Fibroblast of skin of left biceps (primary cell): ENCODE measurements around the gene MICAL1.

Experiments
- DNase-seq, 2 experiments: peaks; one replicate each; pipeline ENCODE4 v3.0.0-alpha.2; 2013; ENCODE audit warnings: low read depth in 2 of 2

Gene MICAL1

DNA sequence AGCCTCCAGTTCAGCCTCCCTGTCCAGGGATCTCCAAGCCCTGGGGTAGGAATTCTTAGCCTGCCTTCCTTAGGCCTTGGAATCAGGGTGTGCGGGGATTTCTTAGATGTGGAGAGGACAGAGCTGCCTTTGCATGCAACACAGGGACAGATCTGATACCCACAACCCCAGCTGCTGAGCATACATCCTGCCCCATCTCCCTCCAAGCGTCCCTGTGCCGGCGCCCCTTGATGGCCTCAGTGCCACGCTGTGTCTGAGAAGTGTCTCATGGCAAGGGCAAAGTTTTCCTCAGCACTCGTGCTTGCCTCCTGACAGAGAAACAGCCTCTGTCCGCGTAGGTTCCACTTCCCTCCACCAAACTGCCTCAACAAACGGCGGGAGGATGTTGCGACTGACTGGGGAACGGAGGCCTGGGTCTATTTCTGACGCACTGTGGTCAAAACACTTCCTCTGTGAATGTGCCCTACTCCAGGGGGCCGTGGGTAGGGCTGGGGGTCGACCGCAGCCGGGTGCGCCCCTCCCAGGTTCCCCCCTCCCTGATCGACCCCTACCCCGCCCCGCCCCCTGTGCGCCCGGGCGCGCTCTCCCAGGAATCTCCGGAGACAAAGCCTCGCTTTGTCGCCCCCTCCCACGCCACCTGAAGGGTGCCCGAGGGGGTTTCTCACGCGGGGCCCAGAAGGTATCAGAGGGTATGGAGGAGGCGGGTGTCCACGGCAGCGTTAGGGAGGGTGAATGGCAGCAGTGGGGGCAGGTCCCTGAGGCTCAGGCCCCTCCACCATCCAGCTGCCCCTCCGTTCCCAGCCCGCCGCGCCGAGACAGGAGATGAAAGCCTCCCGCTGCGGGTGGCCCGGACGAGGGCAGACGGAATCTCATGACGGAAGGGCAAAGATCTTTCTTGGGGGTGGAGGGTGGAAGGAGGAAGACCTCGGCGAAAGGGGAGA, 806 bp downstream of the MICAL1 start:
- no peak for DNase-seq

DNA sequence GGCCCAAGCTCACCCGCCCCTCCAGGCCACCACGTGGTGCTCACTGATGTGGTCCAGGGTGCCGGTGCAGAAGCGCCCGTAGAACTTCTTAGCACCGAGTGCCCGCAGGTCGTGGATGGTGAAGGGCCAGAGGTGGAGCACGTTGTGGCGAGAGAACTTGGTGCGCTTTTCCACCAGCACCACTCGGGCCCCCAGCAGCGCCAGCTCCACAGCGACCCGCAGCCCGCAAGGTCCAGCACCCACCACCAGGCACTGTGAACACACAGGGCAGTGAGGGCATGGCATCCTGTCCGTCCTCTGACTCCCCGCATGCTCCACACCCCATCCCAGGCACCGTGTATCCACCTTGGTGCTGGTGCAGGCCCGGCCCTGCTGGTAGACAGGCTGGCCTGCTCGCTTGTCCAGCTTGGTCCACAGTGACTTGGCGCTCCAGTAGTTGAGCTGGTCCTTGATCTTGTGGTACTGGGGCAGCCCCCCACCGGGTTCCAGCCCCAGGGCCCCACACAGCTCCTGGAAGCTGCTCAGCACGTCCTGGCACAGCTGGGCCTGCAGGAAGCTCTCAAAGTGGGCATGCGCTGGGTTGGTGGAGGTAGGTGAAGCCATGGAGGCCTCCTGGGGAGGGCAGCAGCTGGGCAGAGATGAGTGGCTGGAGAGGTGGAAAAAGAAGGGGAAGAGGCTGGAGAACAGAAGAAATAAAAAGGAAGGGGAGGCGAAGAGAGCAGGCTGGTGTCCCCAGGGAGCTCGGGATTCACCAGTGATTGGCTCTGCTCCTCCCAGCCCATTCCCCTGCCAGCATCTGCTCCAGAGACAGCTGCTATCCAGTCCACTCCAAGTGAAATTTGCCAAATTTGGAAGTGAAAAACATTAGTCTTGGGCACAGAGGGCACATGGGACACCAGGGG, 1.7 kb downstream of the MICAL1 start:
- no peak for DNase-seq

DNA sequence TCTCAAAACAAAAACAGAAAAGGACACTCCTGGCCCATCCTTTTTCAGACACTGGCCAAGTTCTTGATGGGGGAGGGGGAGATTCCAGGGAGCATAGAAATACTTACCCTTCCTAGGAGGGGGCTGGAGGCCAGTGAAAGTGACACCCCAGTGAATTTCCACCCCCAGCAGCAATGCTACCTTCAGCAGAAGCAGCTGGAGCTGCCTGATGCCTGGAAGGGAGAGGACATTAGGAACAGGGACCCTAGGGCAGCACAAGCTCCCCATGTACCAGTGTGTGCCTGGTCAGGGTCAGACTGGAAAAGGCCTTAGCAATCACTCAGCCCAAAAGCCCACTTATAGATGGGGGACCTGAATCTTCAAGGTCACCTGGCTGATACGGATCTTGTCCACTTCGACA, 2.4 kb downstream of the MICAL1 start:
- no peak for DNase-seq

DNA sequence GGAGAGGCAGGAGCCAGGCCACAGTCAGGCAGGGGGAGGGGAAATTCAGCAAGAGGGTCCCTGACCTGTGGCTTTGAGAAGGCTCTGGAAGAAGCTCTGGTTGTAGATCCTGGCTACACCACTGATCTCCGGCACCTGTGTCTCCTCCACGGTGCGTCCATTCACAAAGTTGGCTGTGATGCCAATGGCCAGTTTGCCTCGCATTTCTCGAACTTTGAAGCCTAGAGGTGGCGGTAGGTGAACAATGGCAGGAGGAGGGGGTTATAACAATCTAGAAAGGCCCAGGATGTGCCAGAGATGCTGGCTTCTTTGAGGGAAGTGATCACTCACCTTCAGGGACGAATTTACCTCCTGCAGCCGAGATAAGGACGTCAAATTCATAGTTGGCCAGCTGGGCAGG, 3.4 kb downstream of the MICAL1 start:
- DNase-seq = no peak

DNA sequence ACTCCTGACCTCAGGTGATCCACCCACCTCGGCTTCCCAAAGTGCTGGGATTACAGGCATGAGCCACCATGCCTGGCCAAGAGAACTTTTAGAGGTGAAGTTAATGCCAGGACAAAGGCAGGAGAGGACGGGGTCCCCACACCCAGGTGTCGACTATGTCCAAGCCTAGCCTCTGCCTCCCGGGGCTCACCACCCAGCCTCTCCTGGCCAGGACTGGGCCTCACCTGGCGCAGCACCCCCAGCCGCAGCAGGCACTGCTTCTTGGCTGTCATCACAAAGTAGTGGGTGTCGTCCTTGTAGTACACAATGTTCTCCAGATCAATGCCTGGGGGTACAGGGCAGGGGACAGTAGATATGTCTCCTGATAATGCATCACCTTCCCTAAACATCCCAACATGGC, 4.2 kb downstream of the MICAL1 start:
- no peak for DNase-seq

DNA sequence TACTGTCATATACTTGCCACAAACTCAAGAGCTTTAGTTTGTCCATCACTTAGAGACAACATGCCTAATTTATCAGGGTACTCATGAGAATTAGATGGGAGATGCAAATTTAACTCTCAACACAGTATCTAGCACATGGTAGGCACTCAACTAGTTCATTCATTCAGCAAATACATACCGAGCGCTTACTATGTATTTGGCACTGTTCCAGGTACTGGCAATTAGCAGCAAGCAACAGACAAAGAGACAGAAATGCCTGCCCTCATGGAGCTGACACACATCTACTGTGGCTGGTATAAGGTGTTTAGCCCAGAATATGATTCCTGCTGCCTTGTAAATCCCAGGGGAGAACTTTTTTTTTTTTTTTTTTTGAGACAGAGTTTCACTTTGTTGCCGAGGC, 4.8 kb downstream of the MICAL1 start:
- DNase-seq = no peak

DNA sequence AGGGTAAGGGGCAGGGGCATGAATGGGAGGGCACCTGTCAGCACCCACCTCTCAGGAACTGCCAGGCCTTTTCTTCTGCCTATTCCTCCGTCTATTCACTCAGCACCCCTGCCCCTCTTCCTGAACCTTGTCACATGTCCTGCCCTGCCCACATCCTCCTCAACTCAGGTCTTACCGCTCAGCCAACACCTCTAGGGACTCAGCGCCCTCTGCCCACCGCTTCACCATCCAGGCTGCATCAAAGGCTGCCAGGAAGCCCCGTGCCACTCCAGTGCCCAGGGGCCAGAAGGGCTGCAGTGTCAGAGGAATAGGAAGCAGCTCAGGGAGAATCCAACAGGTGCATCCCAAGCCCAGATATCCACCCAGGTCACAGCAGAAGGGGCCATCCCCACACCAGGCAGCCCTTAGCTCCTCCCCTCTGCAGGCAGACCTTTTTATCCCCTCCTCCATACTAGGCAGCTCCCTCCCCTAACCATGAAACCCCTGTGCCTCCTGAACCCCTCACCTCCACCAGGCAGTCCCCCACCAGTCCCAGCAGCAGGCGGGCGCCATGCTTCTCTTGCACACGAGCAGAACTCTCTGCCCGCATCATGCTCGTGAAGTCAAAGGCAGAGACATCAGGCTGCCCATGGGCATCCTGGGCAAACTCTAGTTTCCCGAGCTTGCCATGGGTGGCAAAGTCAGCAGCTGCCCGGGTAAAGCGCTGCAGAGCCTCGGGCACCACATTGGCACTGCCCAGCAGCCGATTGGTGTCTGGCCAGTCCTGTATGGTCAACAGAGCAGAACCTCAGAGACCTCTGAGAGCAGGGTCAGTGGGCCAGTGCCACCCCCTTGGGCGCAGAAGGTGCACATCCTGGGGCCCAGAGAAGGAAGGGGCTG, 5.5 kb downstream of the MICAL1 start:
- no peak for DNase-seq

DNA sequence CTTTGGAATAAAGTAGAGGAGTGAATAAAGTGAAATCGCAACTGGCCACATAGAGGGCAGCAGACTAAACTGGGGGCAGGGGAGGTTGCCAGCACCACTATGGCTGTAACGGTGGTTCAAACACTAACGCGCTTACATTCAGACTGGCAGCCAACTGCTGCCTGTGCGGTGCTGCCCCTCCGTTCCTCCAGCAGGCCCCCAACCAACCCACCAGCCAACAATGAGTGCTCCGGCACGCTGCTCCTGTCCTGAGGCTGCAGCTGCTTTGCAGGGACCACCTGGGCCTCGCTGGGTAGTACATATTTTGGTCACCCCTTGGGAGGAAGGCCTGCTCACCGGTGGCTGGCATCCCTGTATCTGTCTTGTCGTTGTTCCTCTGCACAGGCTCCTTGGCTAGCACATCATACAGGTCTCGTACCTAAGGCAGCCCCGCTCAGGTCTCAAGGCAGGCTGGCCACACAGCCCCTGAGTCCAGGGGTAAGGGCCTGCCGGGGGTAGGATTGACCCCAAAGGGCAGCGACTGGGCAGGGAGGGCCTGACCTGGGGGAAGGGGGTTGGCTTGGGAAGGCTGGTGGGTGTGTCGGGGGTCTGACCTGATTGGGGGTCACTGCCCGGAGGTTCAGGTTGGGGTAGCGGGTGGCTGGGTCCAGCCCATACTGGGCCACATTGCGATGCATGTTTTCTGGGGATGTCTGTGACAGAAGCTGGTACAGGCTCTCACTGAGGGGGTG, 6.3 kb downstream of the MICAL1 start:
- DNase-seq = no peak

DNA sequence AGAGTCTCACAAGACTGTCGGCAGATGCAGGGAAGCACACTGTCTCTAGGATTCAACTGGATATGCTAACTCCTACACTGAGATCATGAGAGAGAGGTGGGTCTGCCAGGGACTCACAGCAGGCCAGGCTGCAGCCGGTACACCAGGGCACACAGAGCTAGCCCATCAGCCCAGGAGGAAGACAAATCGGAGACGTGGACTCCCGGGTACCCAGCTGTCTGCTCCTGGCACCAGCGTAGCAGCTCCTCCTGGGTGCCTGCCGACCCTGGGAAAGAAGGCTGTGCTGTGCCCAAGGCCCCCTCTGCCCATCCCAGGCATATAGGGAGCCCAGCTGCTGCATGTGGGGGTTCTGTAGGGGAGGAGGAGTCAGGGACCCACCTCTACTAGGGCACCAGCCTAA, 7.0 kb downstream of the MICAL1 start:
- DNase-seq = no peak

DNA sequence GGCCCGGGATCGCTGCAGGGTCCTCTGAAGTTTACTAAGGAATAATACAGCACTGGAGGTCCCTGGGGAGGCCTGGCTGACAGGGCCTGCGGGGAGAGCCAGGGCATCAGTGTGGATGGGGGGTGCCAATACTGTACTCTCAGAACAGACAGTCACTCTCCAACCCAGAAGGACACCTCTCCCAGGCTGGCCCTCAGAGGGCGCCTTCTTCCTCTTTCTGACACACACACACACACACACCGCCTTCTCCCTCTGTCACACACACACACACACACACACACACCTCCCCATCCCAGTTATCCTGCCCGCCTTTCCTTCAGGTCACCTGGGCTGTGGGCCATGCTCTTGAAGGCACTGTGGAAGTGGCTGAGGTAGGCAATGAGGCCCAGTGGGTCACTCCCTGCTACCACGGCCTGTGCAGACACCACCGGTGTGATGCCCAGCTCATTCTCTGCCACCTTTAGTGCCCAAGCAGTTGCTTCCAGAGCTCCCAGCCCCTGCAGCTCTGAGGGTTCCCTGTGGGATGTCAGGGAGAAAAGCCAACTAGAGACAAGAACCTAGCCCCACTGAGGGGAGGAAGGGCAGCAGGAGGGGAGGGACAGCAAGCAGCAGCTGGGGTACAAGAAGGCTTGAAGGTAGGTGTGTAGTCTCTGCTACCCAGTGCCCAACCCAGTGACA, 7.6 kb downstream of the MICAL1 start:
- no peak for DNase-seq

DNA sequence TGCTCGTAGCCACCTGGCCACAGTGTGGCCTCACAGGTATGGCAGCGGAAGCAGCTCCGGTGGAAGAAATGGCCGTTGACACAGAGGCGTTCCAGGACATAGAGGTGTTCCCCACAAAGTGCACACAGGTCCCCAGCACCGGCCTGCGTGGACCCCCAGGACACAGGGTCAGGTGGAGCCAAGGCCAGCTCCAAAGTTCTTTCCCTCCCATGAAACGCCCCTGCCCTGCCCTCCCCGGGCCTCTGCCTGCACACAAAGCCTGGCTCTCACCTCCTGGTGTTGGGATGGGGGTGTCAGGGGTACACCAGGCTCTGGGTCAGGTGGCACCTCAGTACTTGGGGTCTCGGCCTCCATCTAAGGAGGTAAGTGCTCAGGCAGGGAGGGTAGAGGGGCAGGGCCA, 8.5 kb downstream of the MICAL1 start:
- no peak for DNase-seq

DNA sequence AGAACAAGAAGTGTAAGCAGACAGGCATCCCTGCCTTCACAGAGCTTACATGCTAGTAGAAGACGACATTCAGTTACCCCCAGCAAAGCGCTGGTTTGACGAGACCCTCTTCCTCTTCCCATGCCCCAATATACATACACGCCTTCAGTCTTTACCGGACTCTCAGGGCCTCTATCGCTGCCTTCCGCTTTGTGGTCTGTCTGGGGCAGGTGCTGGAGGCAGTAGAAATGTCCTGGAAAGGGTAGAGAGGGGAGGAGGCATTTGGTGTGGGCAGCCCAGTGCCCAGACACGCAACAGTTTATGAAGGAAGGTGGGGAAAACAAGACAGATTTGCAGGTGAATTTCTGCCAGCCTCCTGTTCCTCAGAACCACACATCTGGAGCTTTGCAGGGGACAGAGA, 9.0 kb downstream of the MICAL1 start:
- DNase-seq = no peak

DNA sequence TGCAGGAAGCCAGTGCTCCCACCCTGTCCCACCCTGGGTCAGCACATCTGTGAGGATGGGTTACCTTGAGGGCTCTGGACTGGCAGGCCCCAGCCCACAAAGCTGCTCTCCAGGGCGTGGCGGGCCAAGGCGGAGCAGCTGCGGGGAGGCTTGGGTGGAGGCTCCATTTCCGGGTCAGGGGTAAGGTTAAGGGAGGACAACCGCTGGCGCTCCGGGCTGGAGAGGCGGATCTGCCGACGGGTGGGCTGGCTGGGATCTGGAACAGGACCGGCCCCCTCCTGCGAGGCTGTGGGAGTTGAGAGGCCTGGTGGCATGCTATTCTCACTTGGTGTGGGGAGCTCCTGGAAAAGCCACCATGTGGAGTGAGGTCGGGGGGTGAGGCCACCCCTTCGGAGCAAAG, 9.5 kb downstream of the MICAL1 start:
- no peak for DNase-seq

DNA sequence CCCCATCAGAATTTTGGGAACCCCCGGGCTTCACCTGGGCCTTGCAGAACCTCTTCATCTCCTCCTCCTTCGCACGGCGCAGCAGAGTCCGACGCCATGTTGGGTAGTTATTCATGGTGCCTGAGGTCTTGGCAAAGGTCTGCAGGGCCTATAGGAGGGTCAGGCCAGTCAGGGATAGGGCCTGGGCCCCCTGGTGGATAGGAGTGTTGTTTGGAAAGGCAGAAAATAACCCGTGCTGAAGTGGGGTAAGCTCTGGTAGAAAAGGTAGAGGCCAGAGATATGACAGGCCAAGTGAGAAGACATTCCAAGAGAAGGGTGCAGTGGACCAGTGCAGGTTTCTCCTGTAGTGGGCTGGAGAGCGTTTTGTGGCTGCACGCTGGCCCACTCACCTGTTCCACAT, 10.2 kb downstream of the MICAL1 start:
- DNase-seq = no peak

DNA sequence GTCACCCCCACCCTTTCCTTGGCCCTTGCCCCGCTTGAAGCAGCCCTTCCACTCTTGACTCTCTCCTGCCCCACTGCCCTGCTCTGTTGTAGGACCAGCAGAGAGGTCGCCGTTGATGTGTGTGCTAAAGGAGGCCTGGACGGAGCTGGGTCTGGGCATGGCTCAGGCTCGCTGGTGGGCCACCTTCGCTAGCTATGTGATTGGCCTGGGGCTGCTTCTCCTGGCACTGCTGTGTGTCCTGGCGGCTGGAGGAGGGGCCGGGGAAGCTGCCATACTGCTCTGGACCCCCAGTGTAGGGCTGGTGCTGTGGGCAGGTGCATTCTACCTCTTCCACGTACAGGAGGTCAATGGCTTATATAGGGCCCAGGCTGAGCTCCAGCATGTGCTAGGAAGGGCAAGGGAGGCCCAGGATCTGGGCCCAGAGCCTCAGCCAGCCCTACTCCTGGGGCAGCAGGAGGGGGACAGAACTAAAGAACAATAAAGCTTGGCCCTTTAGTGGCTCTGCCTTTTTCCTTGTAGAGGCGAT, 12.1 kb downstream of the MICAL1 start:
- no peak for DNase-seq

DNA sequence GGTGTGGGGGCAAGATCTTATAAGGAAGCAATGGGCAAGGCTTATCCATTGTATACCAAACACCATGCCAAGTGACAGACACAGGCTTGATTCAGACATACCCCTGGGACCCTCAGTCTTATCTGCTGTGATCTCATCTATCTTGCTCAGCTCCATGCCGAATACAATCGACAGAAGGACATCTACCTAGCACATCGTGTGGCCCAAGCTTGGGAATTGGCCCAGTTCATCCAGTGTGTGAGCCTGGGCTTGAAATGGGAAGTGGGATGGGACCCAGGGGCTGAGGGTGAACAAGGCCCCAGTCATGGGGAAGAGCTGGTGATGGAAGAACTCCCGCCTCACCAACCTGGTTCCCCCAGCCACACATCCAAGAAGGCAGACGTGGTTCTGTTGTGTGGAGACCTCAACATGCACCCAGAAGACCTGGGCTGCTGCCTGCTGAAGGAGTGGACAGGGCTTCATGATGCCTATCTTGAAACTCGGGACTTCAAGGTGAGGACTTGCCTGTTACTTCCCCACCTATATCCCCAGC, 13.1 kb downstream of the MICAL1 start:
- no peak for DNase-seq

DNA sequence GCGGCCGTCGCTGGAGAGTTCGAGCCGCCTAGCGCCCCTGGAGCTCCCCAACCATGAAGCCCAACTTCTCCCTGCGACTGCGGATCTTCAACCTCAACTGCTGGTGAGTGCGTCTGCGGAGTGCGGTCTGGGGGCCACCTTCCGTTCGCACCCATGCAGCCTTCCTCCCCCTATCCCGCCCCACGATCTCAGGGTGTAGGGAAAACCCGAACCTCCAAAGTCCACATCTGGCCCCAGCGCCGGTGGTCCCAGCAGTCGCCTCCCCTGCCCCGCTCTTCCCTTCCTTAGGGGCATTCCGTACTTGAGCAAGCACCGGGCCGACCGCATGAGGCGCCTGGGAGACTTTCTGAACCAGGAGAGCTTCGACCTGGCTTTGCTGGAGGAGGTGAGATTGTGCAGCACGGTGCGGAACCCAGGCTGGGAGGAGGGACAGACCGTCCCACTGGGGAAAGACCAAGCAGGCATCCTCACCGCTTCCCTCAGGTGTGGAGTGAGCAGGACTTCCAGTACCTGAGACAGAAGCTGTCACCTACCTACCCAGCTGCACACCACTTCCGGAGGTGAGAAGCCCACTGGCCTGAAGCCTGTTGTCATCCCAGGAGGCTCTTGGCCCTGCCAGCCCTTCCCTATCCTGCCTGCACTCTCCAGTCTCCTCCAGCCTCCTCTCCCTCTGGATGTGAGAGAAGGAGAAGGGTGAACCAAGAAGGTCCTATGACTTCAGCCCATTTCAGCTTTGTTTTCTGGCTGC, 14.3 kb downstream of the MICAL1 start:
- DNase-seq = no peak

DNA sequence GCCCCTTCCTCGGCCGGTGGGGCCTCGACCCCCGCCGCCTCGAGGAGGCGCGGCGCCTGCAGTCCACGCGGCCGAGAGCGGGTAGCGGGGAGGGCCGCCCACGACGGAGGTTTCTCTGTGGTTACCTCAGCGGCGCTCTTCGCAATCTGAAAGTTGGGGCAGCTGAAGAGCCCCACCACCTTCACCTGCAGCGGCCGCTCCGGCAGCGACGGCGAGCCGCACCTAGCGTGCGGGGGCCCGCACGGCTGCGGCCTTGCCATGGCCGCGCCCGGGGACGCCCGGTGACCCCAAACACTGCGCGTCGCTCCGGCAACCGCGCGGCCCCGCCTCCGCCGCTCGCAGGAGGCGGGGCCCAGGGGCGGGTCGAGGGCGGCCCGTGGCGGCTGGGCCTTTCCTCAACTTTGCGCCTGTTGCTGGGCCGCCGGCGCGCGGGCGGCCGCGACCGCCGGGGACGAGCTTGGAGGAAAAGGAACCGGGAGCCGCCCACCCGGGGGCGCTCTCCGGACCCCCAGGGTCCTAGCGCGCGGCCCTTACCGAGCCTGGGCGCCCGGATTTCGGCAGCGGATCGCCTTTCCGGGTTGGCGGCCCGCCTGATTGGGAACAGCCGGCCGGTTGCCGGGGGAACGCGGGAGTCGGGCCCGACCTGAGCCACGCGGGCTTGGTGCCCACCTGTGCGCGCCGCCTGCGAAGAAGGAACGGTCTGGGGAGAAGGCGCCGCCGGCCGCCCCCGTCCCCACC, 15.1 kb downstream of the MICAL1 start, which contains the start of the genes PPIL6 and SMPD2:
TSS of gene PPIL6 (minus strand) at position 298 of the 738 bp plus-strand sequence. CDS start at position 260, 38 bp downstream.
TSS of gene SMPD2 (plus strand) at position 394 of the 738 bp plus-strand sequence. CDS start 398 bp downstream, outside the sequence.
- peak; percentile 75 to 76 for DNase-seq
